Sciatic nerve (tissue), 2 donors: ENCODE data around the gene PPA2. TPM values are rescaled to one million over a fixed set of nuclear protein-coding genes. Genes with fewer than 3 reads are reported as not detected.
"Not testable (repeated sequence)": the region's sequence is repeated elsewhere in the genome, so short reads cannot be mapped to it uniquely, and the experiment has no call there.

ENCODE experiments used
- ATAC-seq: fragments of 200-7000 bp; cut with Tn5 transposase; one replicate; pipeline ENCODE4 v1.9.1; 2020; ENCODE audit warnings: mild to moderate bottlenecking, moderate library complexity
- DNase-seq: peaks from one replicate; pipeline ENCODE4 v3.0.0-alpha.2; 2020; ENCODE audit warnings: low spot score
- intact Hi-C: fragments of 100-400 bp; cut with DNase I; formaldehyde crosslinking; loops from one replicate; pipeline ENCODE4 v1.14.2; 2022
- total RNA-seq: library from RNA; stranded (reverse); fragmentation: NEBNext Ultra II Directional; extraction: Animal tissue kit (Norgen Biotek cat#: 25700); gene quantifications from one replicate; pipeline ENCODE4 v1.2.1, GENCODE V29; 2021
- donor health status: DM: no; HTN: no; CAD: no.
- donor health status: DM: no; HTN: no; CAD: no.

Gene PPA2
- total RNA-seq, 1 donor from 2014 or later = 61.8 TPM

GRCh38 chr4:105415281-105415744 lies 58.5 kb downstream of the PPA2 start:
- intact Hi-C loops = no loop called here
- DNase-seq (no peak), ATAC-seq (no peak)

GRCh38 chr4:105414316-105414715 lies 59.5 kb downstream of the PPA2 start:
- DNase-seq = no peak
- ATAC-seq = no peak
- intact Hi-C loops = no loop called here

GRCh38 chr4:105409135-105409534 lies 64.7 kb downstream of the PPA2 start:
- ATAC-seq, DNase-seq, intact Hi-C loops: not testable (repeated sequence)

- DNase-seq (no peak), ATAC-seq (no peak)
- intact Hi-C loops = no loop called here
Observed at GRCh38 chr4:105400901-105401677, 72.8 kb downstream of the PPA2 start.

GRCh38 chr4:105399532-105400161 lies 74.2 kb downstream of the PPA2 start:
- no peak for ATAC-seq
- intact Hi-C loops = no loop called here

GRCh38 chr4:105392858-105393257 lies 81.0 kb downstream of the PPA2 start:
- DNase-seq = no peak
- intact Hi-C loops = no loop called here
- no peak for ATAC-seq

More at GRCh38 chr4:105399532-105400161, 74.2 kb downstream of the PPA2 start:
- DNase-seq = no peak

- no peak for ATAC-seq
- intact Hi-C loops = no loop called here
Observed at GRCh38 chr4:105389167-105389566, 84.7 kb downstream of the PPA2 start.

GRCh38 chr4:105387466-105387865 lies 86.4 kb downstream of the PPA2 start:
- DNase-seq (no peak), ATAC-seq (no peak)
- intact Hi-C loops = no loop called here

More at GRCh38 chr4:105389167-105389566, 84.7 kb downstream of the PPA2 start:
- DNase-seq = no peak

GRCh38 chr4:105386012-105386411 lies 87.8 kb downstream of the PPA2 start:
- DNase-seq (no peak), ATAC-seq (no peak)
- intact Hi-C loops = no loop called here

- ATAC-seq = no peak
- DNase-seq = no peak
- intact Hi-C loops = no loop called here
Observed at GRCh38 chr4:105374071-105374470, 99.8 kb downstream of the PPA2 start.

- no peak for ATAC-seq
- intact Hi-C loops = no loop called here
Observed at GRCh38 chr4:105373324-105373723, 100.5 kb downstream of the PPA2 start.

GRCh38 chr4:105369988-105370387 lies 103.9 kb downstream of the PPA2 start:
- no peak for ATAC-seq
- intact Hi-C loops = no loop called here
- no peak for DNase-seq

More at GRCh38 chr4:105373324-105373723, 100.5 kb downstream of the PPA2 start:
- DNase-seq = no peak

GRCh38 chr4:105361053-105361452 lies 112.8 kb downstream of the PPA2 start:
- ATAC-seq = no peak
- DNase-seq = no peak
- intact Hi-C loops = no loop called here

GRCh38 chr4:105357258-105357980 lies 116.4 kb downstream of the PPA2 start:
- intact Hi-C loops = no loop called here
- no peak for ATAC-seq
- DNase-seq = no peak

GRCh38 chr4:105356194-105356593 lies 117.7 kb downstream of the PPA2 start:
- intact Hi-C loops = no loop called here
- no peak for ATAC-seq
- no peak for DNase-seq

GRCh38 chr4:105352826-105353225 lies 121.0 kb downstream of the PPA2 start:
- DNase-seq = no peak
- ATAC-seq = no peak
- intact Hi-C loops = no loop called here

- no peak for ATAC-seq
- DNase-seq = no peak
- intact Hi-C loops = no loop called here
Observed at GRCh38 chr4:105351861-105352260, 122.0 kb downstream of the PPA2 start.

- ATAC-seq = no peak
- intact Hi-C loops = no loop called here
- no peak for DNase-seq
Observed at GRCh38 chr4:105350859-105351490, 122.9 kb downstream of the PPA2 start.

GRCh38 chr4:105348719-105349118 lies 125.1 kb downstream of the PPA2 start:
- intact Hi-C loops = no loop called here
- ATAC-seq (no peak), DNase-seq (no peak)
